ENCODE data around the gene ZNF740. TPM values are rescaled to one million over a fixed set of nuclear protein-coding genes. Genes with fewer than 3 reads are reported as not detected.

The ZNF740 gene
- total RNA-seq (2021) = 41.2 and 47.2 TPM in 2 replicates
- long read RNA-seq, full-length matches to known transcripts = 3 of 4 reads
- long read RNA-seq, partial matches to known transcripts = 0 of 4 reads
- long read RNA-seq, other reads (novel, unspliced or antisense) = 1 of 4 reads

- H2BK20ac ChIP-seq (ENCODE audit: low read depth, low read length, poor library complexity, severe bottlenecking) = no peak within 1 kb of the TSS
- H4K5ac ChIP-seq (ENCODE audit: insufficient read length, low read depth, low read length) = no peak within 1 kb of the TSS
- H2AK5ac ChIP-seq (ENCODE audit: insufficient read length, low read length) = no peak within 1 kb of the TSS
- no peaks in the 10 kb centered on the region for H3K79me2 ChIP-seq (ENCODE audit: insufficient read depth, low read length)
- TF ChIP-seq CTCF (conservative IDR thresholded peaks at IDR 0.05) = no peak
- H3K4me1 Mint-ChIP-seq = peaks cover 20 to 23% of the 10 kb centered on the region in 2 experiments
- H3K36me3 Mint-ChIP-seq (ENCODE audit: insufficient read depth in 1 of 3, low read depth in 3 of 3) = peaks cover 22 to 35% (median 32%) of the 10 kb centered on the region in 3 experiments; a peak in 6 of 7 replicates
- H2BK5ac ChIP-seq (ENCODE audit: insufficient read length, low read length) = no peak within 1 kb of the TSS
- no peak within 1 kb of the TSS for H3K56ac ChIP-seq (ENCODE audit: insufficient read length, low read depth, low read length)
- peak within 1 kb of the TSS; percentile 74 for H3K14ac ChIP-seq (ENCODE audit: insufficient read depth, low read length)
- no peaks in the 10 kb centered on the region for H3K9me3 ChIP-seq (ENCODE audit: control insufficient read depth, low read depth, low read length)
- peak within 1 kb of the TSS; percentile 68 for H2AFZ ChIP-seq (ENCODE audit: low read length)
- peak; percentile 99 for DNase-seq
- peaks cover 56% of the 10 kb centered on the region for H3K27me3 Mint-ChIP-seq (ENCODE audit: low read depth)
- H2BK120ac ChIP-seq (ENCODE audit: low read depth, low read length, poor library complexity, severe bottlenecking) = no peak within 1 kb of the TSS
- H3K4me1 ChIP-seq (ENCODE audit: insufficient read depth, low read length) = 0 out of 2 replicates have a peak, but pooled peaks cover 3% of the 10 kb centered on the region
- no peak within 1 kb of the TSS for H3K27ac ChIP-seq (ENCODE audit: insufficient read length, low read depth, low read length)
- H4K8ac ChIP-seq (replicated peaks; ENCODE audit: insufficient read length, low read depth, low read length) = no peak within 1 kb of the TSS
- no peak within 1 kb of the TSS for H3T11ph ChIP-seq (ENCODE audit: low read length)
- peak within 1 kb of the TSS; percentile 95 for H3K4me2 ChIP-seq (ENCODE audit: insufficient read depth, insufficient read length, low read length)
- H4K20me1 ChIP-seq (ENCODE audit: control insufficient read depth, insufficient read depth, insufficient read length) = peaks cover 2% of the 10 kb centered on the region
- no CpG with 5 or more reads among the region's 70 CpGs for WGBS (ENCODE audit: extremely low coverage, insufficient read length, low lambda C conversion rate)
- no peaks in the 10 kb centered on the region; a peak in 1 of 5 replicates for H3K9me3 Mint-ChIP-seq
- H3K18ac ChIP-seq (ENCODE audit: insufficient read length, low read depth, low read length) = peak within 1 kb of the TSS; percentile 59
- peaks cover 13% of the 10 kb centered on the region for H3K23me2 ChIP-seq (ENCODE audit: insufficient read length, low read depth, low read length, poor library complexity, severe bottlenecking)
- H3K23ac ChIP-seq (ENCODE audit: insufficient read length, low read depth, low read length) = no peak within 1 kb of the TSS
- peak within 1 kb of the TSS; percentile 65 for H3K9ac ChIP-seq (ENCODE audit: extremely low read depth, insufficient read length, low read length)
- peaks cover 5% of the 10 kb centered on the region; the same call in 1 of the 2 replicates for H3K27me3 ChIP-seq (ENCODE audit: insufficient read depth, low read length)
- no peak within 1 kb of the TSS for H4K91ac ChIP-seq (ENCODE audit: insufficient read length, low read depth, low read length)
- H3K79me1 ChIP-seq (ENCODE audit: insufficient read depth, low read depth, low read length, poor library complexity, severe bottlenecking) = no peaks in the 10 kb centered on the region
- no peak within 1 kb of the TSS for H2BK12ac ChIP-seq (ENCODE audit: insufficient read length, low read depth, low read length)
- H3K27ac Mint-ChIP-seq = peak within 1 kb of the TSS; percentile 87 to 95 (median 93)
- H3K4me3 Mint-ChIP-seq = peak within 1 kb of the TSS; percentile 87 to 91
- no peak within 1 kb of the TSS for H2BK15ac ChIP-seq (ENCODE audit: low read depth, low read length)
- H3K4ac ChIP-seq (ENCODE audit: low read depth, low read length) = no peak within 1 kb of the TSS
Observed at GRCh38 chr12:53180220-53180930, at the start of gene ZNF740, which contains the start of gene CSAD. Gene ZNF740 (plus strand): TSS chr12:53180722. CDS start chr12:53181984, 1,262 bp downstream. Gene CSAD (minus strand): TSS chr12:53180925. CDS start chr12:53173470, 7,455 bp downstream.
